IPS-NIHi11 (cell line): ENCODE results near the gene MBD5.

ENCODE experiments used
- DNase-seq: peaks from one replicate; pipeline ENCODE4 v3.0.0; 2012; ENCODE audit warnings: mixed read lengths, low spot score

MBD5 gene

GRCh38 chr2:148023861-148024260 is 3.0 kb downstream of the MBD5 start:
- no peak for DNase-seq

GRCh38 chr2:148026573-148026972 is 5.7 kb downstream of the MBD5 start:
- no peak for DNase-seq

GRCh38 chr2:148027822-148028221 is 6.9 kb downstream of the MBD5 start:
- DNase-seq = no peak

GRCh38 chr2:148028781-148029180 is 7.9 kb downstream of the MBD5 start:
- DNase-seq = no peak

- DNase-seq = no peak
These were observed 10.3 kb downstream of the MBD5 start for GRCh38 chr2:148031152-148031551.

- no peak for DNase-seq
These were observed 11.3 kb downstream of the MBD5 start for GRCh38 chr2:148032215-148032614.

GRCh38 chr2:148039783-148040182 is 18.9 kb downstream of the MBD5 start:
- no peak for DNase-seq

- no peak for DNase-seq
These were observed 21.3 kb downstream of the MBD5 start for GRCh38 chr2:148042219-148042618.

GRCh38 chr2:148044322-148044721 is 23.4 kb downstream of the MBD5 start:
- DNase-seq = no peak

- no peak for DNase-seq
These were observed 25.9 kb downstream of the MBD5 start for GRCh38 chr2:148046802-148047201.

GRCh38 chr2:148048475-148049221 is 27.8 kb downstream of the MBD5 start:
- DNase-seq = no peak

GRCh38 chr2:148049284-148049683 is 28.4 kb downstream of the MBD5 start:
- DNase-seq = no peak

- DNase-seq = no peak
These were observed 31.8 kb downstream of the MBD5 start for GRCh38 chr2:148052687-148053086.

GRCh38 chr2:148058641-148059040 is 37.8 kb downstream of the MBD5 start:
- no peak for DNase-seq

GRCh38 chr2:148063633-148064032 is 42.7 kb downstream of the MBD5 start:
- DNase-seq = no peak

GRCh38 chr2:148065936-148066335 is 45.0 kb downstream of the MBD5 start:
- DNase-seq = no peak

- DNase-seq = no peak
These were observed 46.9 kb downstream of the MBD5 start for GRCh38 chr2:148067801-148068200.

GRCh38 chr2:148071351-148071750 is 50.5 kb downstream of the MBD5 start:
- DNase-seq = no peak

- no peak for DNase-seq
These were observed 75.1 kb downstream of the MBD5 start for GRCh38 chr2:148096012-148096411.

GRCh38 chr2:148102641-148103040 is 81.8 kb downstream of the MBD5 start:
- DNase-seq = no peak

GRCh38 chr2:148103946-148104345 is 83.1 kb downstream of the MBD5 start:
- DNase-seq = no peak

GRCh38 chr2:148106331-148106730 is 85.4 kb downstream of the MBD5 start:
- no peak for DNase-seq

- DNase-seq = no peak
These were observed 87.5 kb downstream of the MBD5 start for GRCh38 chr2:148108385-148108784.

GRCh38 chr2:148110184-148110583 is 89.3 kb downstream of the MBD5 start:
- no peak for DNase-seq
